ENCODE data around the gene ADORA2B. TPM values are rescaled to one million over a fixed set of nuclear protein-coding genes. Genes with fewer than 3 reads are reported as not detected.
A peak's percentile ranks its signal among the peaks of the same experiment; 100 is the strongest.

The ADORA2B gene
- total and polyA plus RNA-seq, 2 of the 4 experiments (the other 2 are of a cell fraction), result 5.2 to 5.5 TPM

GRCh38 chr17:15955793-15956541 lies 11.0 kb downstream of the ADORA2B start (continued):
- no peak for TF ChIP-seq MXI1 (IDR thresholded peaks at IDR 0.05; ENCODE audit: borderline replicate concordance, low read depth, low read length)

GRCh38 chr17:15957206-15957605 lies 12.3 kb downstream of the ADORA2B start:
- no peaks in the 10 kb centered on the region for H3K36me3 ChIP-seq (ENCODE audit: control insufficient read depth, insufficient read depth, low read length)
- peaks cover 14% of the 10 kb centered on the region for H3K9me1 ChIP-seq (ENCODE audit: insufficient read depth, low read length)
- TF ChIP-seq POLR2A (IDR thresholded peaks at IDR 0.05; ENCODE audit: low read depth, low read length) (no peak), RFX5 (IDR thresholded peaks at IDR 0.05; ENCODE audit: low read depth, low read length) (no peak), RCOR1 (IDR thresholded peaks at IDR 0.05; ENCODE audit: insufficient replicate concordance, low read length) (no peak), MAFK (IDR thresholded peaks at IDR 0.05; ENCODE audit: low read depth, low read length) (no peak), FOS (IDR thresholded peaks at IDR 0.05; ENCODE audit: low read depth, low read length) (no peak), ELK1 (IDR thresholded peaks at IDR 0.05; ENCODE audit: borderline replicate concordance, low read depth, low read length) (no peak), CTCF (conservative IDR thresholded peaks at IDR 0.05; ENCODE audit: low read depth, low read length) (no peak), RAD21 (IDR thresholded peaks at IDR 0.05; ENCODE audit: low read length) (no peak), USF2 (IDR thresholded peaks at IDR 0.05; ENCODE audit: low read depth, low read length) (no peak), NFE2L2 (IDR thresholded peaks at IDR 0.05; ENCODE audit: low read depth, low read length) (no peak)
- no peak overlapping the region for H3K4ac ChIP-seq (ENCODE audit: low read depth, low read length)
- in situ Hi-C loops (cut with MboI; ENCODE audit: low sequenced_read_pairs), result loop anchor here (25.0 kb wide), 1 partner anchor 695 kb away; the partner anchor contains the start of gene PMP22
- H3K23ac ChIP-seq (ENCODE audit: low read depth, low read length), result no peak overlapping the region
- 0 out of 3 replicates have a peak overlapping the region, but pooled peaks have one; percentile 79 for H2BK15ac ChIP-seq (ENCODE audit: low read depth, low read length)
- peak overlapping the region; percentile 3 for H2BK120ac ChIP-seq (ENCODE audit: low read depth, low read length)
- H3K4me2 ChIP-seq (ENCODE audit: low read depth, low read length), result no peak overlapping the region
- peak overlapping the region; percentile 8; the same call in 1 of the 2 replicates for H4K91ac ChIP-seq (ENCODE audit: insufficient read depth, low read depth, low read length)
- no peak overlapping the region for H2BK5ac ChIP-seq (ENCODE audit: low read depth, low read length, poor library complexity, severe bottlenecking)
- H3K4me1 ChIP-seq (ENCODE audit: control insufficient read depth, insufficient read depth, low read length), result peaks cover 22% of the 10 kb centered on the region
- H3K9ac ChIP-seq (ENCODE audit: low read depth, low read length), result no peak overlapping the region
- H4K5ac ChIP-seq (ENCODE audit: low read depth, low read length), result no peak overlapping the region
- H4K8ac ChIP-seq (ENCODE audit: low read depth in 2 of 2, low read length in 2 of 2), result no peak overlapping the region
- H3K4me3 ChIP-seq (ENCODE audit: insufficient read depth, low read depth, low read length), result no peak overlapping the region
- BruUV-seq (replicated peaks), result no TSS peak
- ChIA-PET POLR2A (ENCODE audit: unreplicated experiment) (no interaction called here), CTCF (no interaction called here)
- no peak overlapping the region for H3K18ac ChIP-seq (ENCODE audit: low read depth, low read length)
- no peak for ATAC-seq (ENCODE audit: low read depth)
- H3K9me3 ChIP-seq (ENCODE audit: control insufficient read depth, insufficient read depth, low read length), result no peaks in the 10 kb centered on the region
- no peaks in the 10 kb centered on the region for H3K27me3 ChIP-seq (ENCODE audit: control insufficient read depth, insufficient read depth, low read length)
- intact Hi-C loops (cut with micrococcal nuclease), result no loop called here
- H2AFZ ChIP-seq (replicated peaks; ENCODE audit: low read length, poor library complexity), result no peak overlapping the region
- dilution Hi-C loops (cut with HindIII; ENCODE audit: low sequenced_read_pairs, unreplicated experiment), result no loop called here
- H3K56ac ChIP-seq (ENCODE audit: extremely low read depth, insufficient read depth, low read length), result no peak overlapping the region
- DNase-seq, result no peak
- 81% methylated on average over 4 of the region's 6 CpGs; no CpG with 5 or more reads in 1 of the 2 experiments for WGBS, 2 experiments (ENCODE audit: extremely low coverage in 2 of 2, insufficient read length in 1 of 2)
- H3K79me1 ChIP-seq (ENCODE audit: low read depth in 1 of 2, low read length in 2 of 2), result peaks cover 9 to 31% of the 10 kb centered on the region in 2 experiments; a peak in 3 of 4 replicates
- H2BK20ac ChIP-seq (ENCODE audit: low read depth, low read length), result peak overlapping the region; percentile 6; the same call in 1 of the 2 replicates
- H2AK9ac ChIP-seq (replicated peaks; ENCODE audit: low read depth, low read length, poor library complexity), result no peak overlapping the region
- H3K27ac ChIP-seq (ENCODE audit: insufficient read depth, low read length), result no peak overlapping the region
- peak overlapping the region; percentile 59 for H2AK5ac ChIP-seq (ENCODE audit: low read depth, low read length)
- no peak overlapping the region for H3K14ac ChIP-seq (replicated peaks; ENCODE audit: low read depth, low read length)
- peaks cover 7% of the 10 kb centered on the region for H4K20me1 ChIP-seq (ENCODE audit: insufficient read depth, low read length)

All from IMR-90 (cell line).